T-helper 17 cell (primary cell): ENCODE results near the gene CIB1. TPM values are rescaled to one million over a fixed set of nuclear protein-coding genes. Genes with fewer than 3 reads are reported as not detected.
"Not testable (repeated sequence)": the region's sequence is repeated elsewhere in the genome, so short reads cannot be mapped to it uniquely, and the experiment has no call there.

Experiments
- ATAC-seq: fragments of 150-1000 bp; cut with Tn5 transposase; 2 replicates; pipeline ENCODE4 v1.10.0; 2021; ENCODE audit warnings: mild to moderate bottlenecking, moderate library complexity
- DNase-seq, 3 donors: peaks; one replicate each; pipeline versions ENCODE4 v3.0.0 to v3.0.0-alpha.2; 2020 to 2021
- H3K9me3 ChIP-seq: one replicate; pipeline ENCODE4 v1.7.0; 2013; ENCODE audit warnings: low read length, mild to moderate bottlenecking; ENCODE audit not compliant: control insufficient read depth, poor library complexity, severe bottlenecking
- H3K27ac Mint-ChIP-seq: one replicate; pipeline ENCODE4 v1.8.0; 2022; ENCODE audit warnings: mild to moderate bottlenecking, moderate library complexity, mixed read lengths
- H3K27me3 Mint-ChIP-seq: one replicate; pipeline ENCODE4 v1.8.0; 2022; ENCODE audit warnings: mixed read lengths
- H3K36me3 Mint-ChIP-seq: one replicate; pipeline ENCODE4 v1.8.0; 2022; ENCODE audit warnings: low read depth, mixed read lengths
- H3K4me1 Mint-ChIP-seq: one replicate; pipeline ENCODE4 v1.8.0; 2022; ENCODE audit warnings: mild to moderate bottlenecking, mixed read lengths
- H3K4me3 Mint-ChIP-seq: one replicate; pipeline ENCODE4 v1.8.0; 2022; ENCODE audit warnings: mild to moderate bottlenecking, moderate library complexity, mixed read lengths
- total RNA-seq, 4 donors: library from RNA in 2 of 4; stranded (reverse) in 2 of 4; gene quantifications; one replicate each; pipeline ENCODE4 v1.2.3 and lab custom pipeline; 2022 to 2026

The CIB1 gene
- total RNA-seq, 2 donors from 2014 or later, result 166 to 183 TPM

DNA sequence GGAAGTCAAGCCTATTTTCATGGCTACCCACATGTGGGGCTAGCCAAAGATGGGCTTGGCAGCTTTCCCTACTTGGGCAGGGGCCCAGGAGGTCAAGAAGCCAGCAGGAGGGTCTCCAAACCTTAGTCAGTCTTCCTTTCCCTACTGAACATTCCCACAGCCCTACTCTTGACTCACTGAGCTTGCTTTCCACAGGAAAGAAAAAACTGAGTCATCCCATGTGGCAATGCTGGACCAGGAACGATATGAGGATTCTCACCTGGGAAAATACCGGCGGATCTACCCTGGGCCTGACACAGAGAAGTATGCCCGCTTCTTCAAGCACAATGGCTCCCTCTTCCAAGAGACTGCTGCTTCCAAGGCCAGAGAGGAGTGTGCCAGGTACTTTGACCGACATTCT lies 28.1 kb upstream of the CIB1 start:
- Mint-ChIP-seq H3K4me3 (no peak overlapping the region), H3K27me3 (peaks cover 4% of the 10 kb centered on the region), H3K27ac (no peak overlapping the region), H3K36me3 (no peaks in the 10 kb centered on the region), H3K4me1 (peaks cover 21% of the 10 kb centered on the region)
- DNase-seq, result no peak
- ATAC-seq, result no peak
- H3K9me3 ChIP-seq, result no peaks in the 10 kb centered on the region

DNA sequence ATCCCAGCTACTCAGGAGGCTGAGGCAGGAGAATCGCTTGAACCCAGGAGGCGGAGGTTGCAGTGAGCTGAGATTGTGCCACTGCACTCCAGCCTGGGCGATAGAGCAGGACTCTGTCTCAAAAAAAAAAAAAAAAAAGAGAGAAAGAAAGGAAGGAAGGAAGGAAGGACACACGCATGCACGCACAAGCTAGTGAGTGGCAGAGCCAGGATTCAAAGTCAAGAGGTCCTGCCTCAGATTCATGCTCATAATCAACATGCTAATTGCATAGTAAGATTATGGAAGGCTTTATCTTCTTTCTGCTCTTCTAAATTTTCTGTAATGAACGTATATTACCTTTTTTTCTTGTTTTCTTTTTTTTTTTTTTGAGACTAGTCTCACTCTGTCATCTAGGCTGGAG lies 27.0 kb upstream of the CIB1 start:
- ATAC-seq, result not testable (repeated sequence)

DNA sequence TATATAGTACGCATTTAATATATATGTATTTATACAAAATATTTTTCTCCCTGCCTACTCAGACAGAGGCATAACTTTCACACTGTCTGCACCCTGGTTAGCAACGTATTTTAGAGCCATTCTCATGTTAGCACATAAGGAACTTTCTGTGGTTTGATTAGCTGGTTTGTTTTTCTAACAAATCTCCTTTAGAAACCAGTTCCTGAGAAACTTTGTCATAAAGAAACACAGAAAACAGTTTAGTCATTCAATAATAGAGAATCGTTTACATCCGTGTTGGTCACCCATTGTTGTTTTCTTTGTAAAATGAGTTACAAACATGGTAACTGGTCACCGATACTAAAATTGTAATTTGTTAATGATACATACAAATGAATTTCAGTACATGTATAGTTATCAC lies 25.8 kb upstream of the CIB1 start:
- H3K36me3 Mint-ChIP-seq, result peaks cover 2% of the 10 kb centered on the region
- H3K4me3 Mint-ChIP-seq, result no peak overlapping the region
- DNase-seq, result no peak
- H3K27me3 Mint-ChIP-seq, result peaks cover 20% of the 10 kb centered on the region
- ATAC-seq, result no peak
- H3K27ac Mint-ChIP-seq, result no peak overlapping the region
- H3K9me3 ChIP-seq, result no peaks in the 10 kb centered on the region
- H3K4me1 Mint-ChIP-seq, result peaks cover 9% of the 10 kb centered on the region

More for the DNA sequence above, 27.0 kb upstream of the CIB1 start:
- peaks cover 17% of the 10 kb centered on the region for H3K4me1 Mint-ChIP-seq
- not testable (repeated sequence) for H3K4me3 Mint-ChIP-seq, H3K27ac Mint-ChIP-seq, H3K9me3 ChIP-seq, DNase-seq, H3K36me3 Mint-ChIP-seq
- H3K27me3 Mint-ChIP-seq, result peaks cover 13% of the 10 kb centered on the region

- DNase-seq (no peak), ATAC-seq (no peak)
- Mint-ChIP-seq H3K27me3 (peaks cover 20% of the 10 kb centered on the region), H3K4me1 (peaks cover 5% of the 10 kb centered on the region), H3K36me3 (peaks cover 2% of the 10 kb centered on the region), H3K4me3 (no peak overlapping the region), H3K27ac (no peak overlapping the region)
- H3K9me3 ChIP-seq, result no peaks in the 10 kb centered on the region
Measured at GRCh38 chr15:90257776-90258175, 24.0 kb upstream of the CIB1 start.

DNA sequence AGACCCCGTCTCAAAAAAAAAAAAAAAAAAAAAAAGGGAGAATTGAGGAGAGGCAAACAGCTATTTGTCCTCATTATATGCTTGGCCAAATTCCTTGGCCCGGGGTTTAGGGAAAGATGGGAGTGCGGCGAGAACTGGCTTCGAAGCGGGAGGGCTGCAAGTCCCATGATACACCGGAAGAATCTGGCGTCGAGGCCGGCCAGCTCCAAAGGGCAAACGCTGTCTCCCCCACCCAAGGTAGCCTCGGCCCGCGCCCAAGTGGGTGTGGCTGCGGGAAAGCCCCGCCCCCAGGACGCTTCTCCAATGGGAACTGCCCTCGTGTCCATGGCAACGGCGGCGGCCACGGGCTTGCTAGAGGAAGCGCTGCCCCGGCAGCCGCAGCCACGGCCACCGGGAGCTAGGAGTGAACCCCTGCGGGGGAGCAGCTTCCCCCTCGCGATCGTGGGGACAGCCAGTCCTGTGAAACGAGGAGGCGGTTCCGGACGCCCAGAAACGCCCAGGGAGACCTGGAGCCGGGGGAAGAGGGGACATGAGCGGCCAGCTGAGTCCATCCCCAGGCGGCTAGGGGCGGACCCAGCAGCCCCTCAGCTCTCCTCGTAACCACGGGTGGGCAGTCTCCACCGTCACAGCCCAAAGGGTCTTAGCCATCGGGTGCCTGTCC lies 15.6 kb upstream of the CIB1 start, which contains the start of gene TTLL13:
TSS of gene TTLL13 (plus strand) at position 354 of the 661 bp plus-strand sequence. CDS start 1,075 bp downstream, outside the sequence.
- peaks cover 11% of the 10 kb centered on the region for H3K4me1 Mint-ChIP-seq
- H3K27me3 Mint-ChIP-seq, result no peaks in the 10 kb centered on the region
- H3K36me3 Mint-ChIP-seq, result no peaks in the 10 kb centered on the region
- no peaks in the 10 kb centered on the region for H3K9me3 ChIP-seq
- peak within 1 kb of the TSS; percentile 86 for H3K27ac Mint-ChIP-seq
- peak within 1 kb of the TSS; percentile 80 for H3K4me3 Mint-ChIP-seq
- ATAC-seq, result peak; percentile 75
- DNase-seq, result peak; percentile 24 to 61 (median 39)

- no peak for ATAC-seq
- Mint-ChIP-seq H3K27ac (peak overlapping the region; percentile 86), H3K36me3 (no peaks in the 10 kb centered on the region), H3K4me1 (peaks cover 11% of the 10 kb centered on the region), H3K27me3 (no peaks in the 10 kb centered on the region), H3K4me3 (peak overlapping the region; percentile 80)
- no peaks in the 10 kb centered on the region for H3K9me3 ChIP-seq
- no peak for DNase-seq
Measured at GRCh38 chr15:90248789-90249202, 15.1 kb upstream of the CIB1 start.

GRCh38 chr15:90243943-90244639 lies 10.3 kb upstream of the CIB1 start:
- Mint-ChIP-seq H3K36me3 (peaks cover 2% of the 10 kb centered on the region), H3K4me3 (no peak overlapping the region), H3K27ac (no peak overlapping the region), H3K4me1 (peaks cover 8% of the 10 kb centered on the region), H3K27me3 (no peaks in the 10 kb centered on the region)
- no peaks in the 10 kb centered on the region for H3K9me3 ChIP-seq
- no peak for ATAC-seq
- DNase-seq, result no peak

DNA sequence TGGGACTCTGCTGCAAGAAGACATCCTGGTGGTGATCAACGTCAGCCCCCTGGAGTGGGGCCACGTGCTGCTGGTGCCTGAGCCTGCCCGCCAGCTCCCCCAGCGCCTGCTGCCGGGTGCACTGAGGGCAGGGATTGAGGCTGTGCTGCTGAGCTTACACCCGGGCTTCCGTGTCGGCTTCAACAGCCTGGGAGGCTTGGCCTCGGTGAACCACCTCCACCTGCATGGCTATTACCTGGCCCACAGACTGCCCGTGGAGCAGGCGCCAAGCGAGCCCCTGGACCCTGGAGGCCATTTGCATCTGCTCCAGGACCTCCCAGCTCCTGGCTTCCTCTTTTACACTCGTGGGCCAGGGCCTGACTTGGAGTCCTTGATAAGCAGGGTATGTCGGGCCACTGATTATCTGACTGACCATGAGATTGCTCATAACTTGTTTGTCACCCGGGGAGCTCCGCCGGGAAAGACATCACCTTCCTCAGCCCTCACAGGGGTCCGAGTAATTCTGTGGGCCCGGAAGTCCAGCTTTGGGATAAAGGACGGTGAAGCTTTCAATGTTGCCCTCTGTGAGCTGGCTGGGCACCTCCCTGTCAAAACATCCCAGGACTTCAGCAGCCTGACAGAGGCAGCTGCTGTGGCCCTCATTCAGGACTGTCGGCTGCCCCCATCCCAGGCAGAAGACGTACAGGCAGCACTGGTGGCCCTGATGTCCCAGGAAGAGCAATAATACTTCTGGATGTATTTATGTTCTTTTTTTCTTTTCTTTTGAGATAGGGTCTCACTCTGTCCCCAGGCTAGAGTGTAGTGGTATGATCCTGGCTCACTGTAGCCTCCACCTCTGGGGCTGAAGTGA lies 7.8 kb upstream of the CIB1 start:
- DNase-seq, result no peak
- H3K27me3 Mint-ChIP-seq, result no peaks in the 10 kb centered on the region
- ATAC-seq, result no peak
- peaks cover 2% of the 10 kb centered on the region for H3K36me3 Mint-ChIP-seq
- peaks cover 3% of the 10 kb centered on the region for H3K4me1 Mint-ChIP-seq
- no peak overlapping the region for H3K4me3 Mint-ChIP-seq
- no peak overlapping the region for H3K27ac Mint-ChIP-seq
- no peaks in the 10 kb centered on the region for H3K9me3 ChIP-seq

DNA sequence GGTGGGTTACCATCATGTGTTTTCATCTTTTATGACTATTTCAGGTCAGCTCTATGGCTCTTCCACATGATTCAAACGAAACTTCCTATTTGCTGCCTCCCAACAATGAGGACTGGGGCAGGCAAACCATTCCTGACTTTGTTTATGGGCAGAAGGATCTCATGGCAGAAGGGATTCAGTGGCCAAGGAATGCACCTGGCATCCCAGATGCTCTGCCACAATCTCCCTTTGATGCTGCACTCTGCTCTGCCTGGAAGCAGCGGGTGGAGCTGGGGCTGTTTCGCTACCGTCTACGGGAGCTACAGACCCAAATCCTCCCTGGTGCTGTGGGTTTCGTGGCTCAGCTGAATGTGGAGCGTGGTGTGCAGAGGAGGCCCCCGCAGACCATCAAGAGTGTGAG lies 7.1 kb upstream of the CIB1 start:
- no peak overlapping the region for H3K4me3 Mint-ChIP-seq
- no peaks in the 10 kb centered on the region for H3K27me3 Mint-ChIP-seq
- ATAC-seq, result no peak
- peaks cover 2% of the 10 kb centered on the region for H3K36me3 Mint-ChIP-seq
- no peak overlapping the region for H3K27ac Mint-ChIP-seq
- H3K4me1 Mint-ChIP-seq, result peaks cover 5% of the 10 kb centered on the region
- DNase-seq, result no peak
- no peaks in the 10 kb centered on the region for H3K9me3 ChIP-seq

DNA sequence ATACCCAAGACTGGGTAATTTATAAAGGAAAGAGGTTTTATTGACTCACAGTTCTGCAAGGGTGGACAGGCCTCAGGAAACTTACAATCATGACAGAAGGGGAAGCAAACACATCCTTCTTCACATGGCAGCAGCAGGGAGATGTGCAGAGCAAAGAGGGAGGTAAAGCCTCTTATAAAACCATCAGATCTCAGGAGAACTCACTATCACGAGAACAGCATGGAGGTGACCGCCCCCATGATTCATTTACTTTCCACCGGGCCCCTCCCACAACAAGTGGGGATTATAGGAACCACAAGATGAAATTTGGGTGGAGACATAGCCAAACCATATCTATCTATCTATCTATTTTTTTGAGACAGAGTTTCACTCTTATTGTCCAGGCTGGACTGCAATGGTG lies 5.6 kb upstream of the CIB1 start:
- no peaks in the 10 kb centered on the region for H3K27me3 Mint-ChIP-seq
- no peaks in the 10 kb centered on the region for H3K9me3 ChIP-seq
- H3K36me3 Mint-ChIP-seq, result peaks cover 2% of the 10 kb centered on the region
- ATAC-seq (no peak), DNase-seq (no peak)
- no peak overlapping the region for H3K4me3 Mint-ChIP-seq
- H3K27ac Mint-ChIP-seq, result peak overlapping the region; percentile 45
- peaks cover 13% of the 10 kb centered on the region for H3K4me1 Mint-ChIP-seq

- H3K27ac Mint-ChIP-seq, result peak within 1 kb of the TSS; percentile 100
- peak; percentile 69 for ATAC-seq
- H3K9me3 ChIP-seq, result no peaks in the 10 kb centered on the region
- no peak for DNase-seq
- H3K4me3 Mint-ChIP-seq, result peak within 1 kb of the TSS; percentile 97
- H3K36me3 Mint-ChIP-seq, result peaks cover 6% of the 10 kb centered on the region
- H3K4me1 Mint-ChIP-seq, result peaks cover 35% of the 10 kb centered on the region
- H3K27me3 Mint-ChIP-seq, result no peaks in the 10 kb centered on the region
Measured at GRCh38 chr15:90234096-90234988, 601 bp upstream of the CIB1 start, which contains the start of gene GDPGP1. Gene GDPGP1, plus strand, starts transcription at chr15:90234209. Its CDS starts 6,700 bp downstream, at chr15:90240909.

DNA sequence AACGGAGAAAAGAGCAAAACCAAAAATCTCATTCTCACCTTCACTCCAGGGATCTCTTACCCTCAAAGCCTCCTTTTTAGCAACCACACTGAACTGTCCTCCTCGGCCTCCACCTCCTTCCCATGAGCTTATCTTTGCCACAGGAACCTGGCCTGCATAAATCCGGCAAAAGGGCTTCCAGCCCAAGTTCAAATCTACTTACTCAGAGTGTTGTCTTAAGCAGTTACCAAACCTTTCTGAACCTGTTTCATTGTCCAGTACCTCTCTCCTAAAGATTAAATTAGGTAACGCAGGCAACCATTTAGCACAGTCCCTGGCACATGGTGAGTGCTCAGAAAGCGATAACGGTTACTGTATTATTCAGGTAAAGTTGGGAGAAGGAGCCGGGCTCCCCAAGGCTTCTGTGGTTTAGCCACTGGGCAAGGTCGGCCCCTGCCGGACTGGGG lies 777 bp downstream of the CIB1 start:
- ATAC-seq, result no peak
- H3K4me1 Mint-ChIP-seq, result peaks cover 40% of the 10 kb centered on the region
- H3K9me3 ChIP-seq, result no peaks in the 10 kb centered on the region
- no peaks in the 10 kb centered on the region for H3K27me3 Mint-ChIP-seq
- DNase-seq, result no peak
- peak overlapping the region; percentile 97 for H3K4me3 Mint-ChIP-seq
- peaks cover 4% of the 10 kb centered on the region for H3K36me3 Mint-ChIP-seq
- peak overlapping the region; percentile 100 for H3K27ac Mint-ChIP-seq
